ENCODE results near the gene GEMIN7. TPM values are rescaled to one million over a fixed set of nuclear protein-coding genes. Genes with fewer than 3 reads are reported as not detected.

Gene GEMIN7
- total RNA-seq, 1 experiment from 2014 or later = 29.6 TPM

GRCh38 chr19:45140144-45140503 is 61.1 kb downstream of the GEMIN7 start:
- ChIA-PET CTCF (no interaction called here), POLR2A (ENCODE audit: unreplicated experiment) (no interaction called here)
- no peaks in the 10 kb centered on the region for H3K9me3 ChIP-seq (ENCODE audit: insufficient read depth, low read depth)
- no peaks in the 10 kb centered on the region; the same call in 1 of the 2 replicates for H3F3A ChIP-seq (ENCODE audit: insufficient read depth, low read depth)
- TF ChIP-seq EZH2 (IDR thresholded peaks at IDR 0.05; ENCODE audit: low read depth) = no peak
- no peak for TF ChIP-seq CTCF (conservative IDR thresholded peaks at IDR 0.05)
- H4K20me1 ChIP-seq (ENCODE audit: insufficient read depth) = peaks cover 41% of the 10 kb centered on the region
- no peaks in the 10 kb centered on the region for H3K27me3 ChIP-seq (ENCODE audit: insufficient read depth, low read depth)
- DNase-seq = no peak
- H3K36me3 ChIP-seq (ENCODE audit: low read depth) = no peaks in the 10 kb centered on the region
- H3K27ac ChIP-seq = no peak overlapping the region
- BruUV-seq (replicated peaks) = no TSS peak
- no peaks in the 10 kb centered on the region for H3K9me2 ChIP-seq (ENCODE audit: insufficient read depth)
- H3K79me2 ChIP-seq (ENCODE audit: low read depth) = peaks cover 5% of the 10 kb centered on the region; the same call in 1 of the 2 replicates
- no peak overlapping the region for H3K4me3 ChIP-seq
- no peak overlapping the region for H2AFZ ChIP-seq
- no peak overlapping the region for H3K4me2 ChIP-seq
- H3K4me1 ChIP-seq (replicated peaks; ENCODE audit: insufficient read depth) = no peaks in the 10 kb centered on the region
- intact Hi-C loops (cut with micrococcal nuclease; ENCODE audit: unreplicated experiment) = no loop called here

GRCh38 chr19:45140533-45140932 is 61.5 kb downstream of the GEMIN7 start:
- Histone ChIP-seq H3K36me3 (ENCODE audit: low read depth) (no peaks in the 10 kb centered on the region), H2AFZ (no peak overlapping the region), H3K4me3 (no peak overlapping the region), H4K20me1 (ENCODE audit: insufficient read depth) (peaks cover 37% of the 10 kb centered on the region), H3K9me3 (ENCODE audit: insufficient read depth, low read depth) (no peaks in the 10 kb centered on the region), H3K27ac (no peak overlapping the region), H3K4me2 (no peak overlapping the region), H3K9me2 (ENCODE audit: insufficient read depth) (no peaks in the 10 kb centered on the region), H3K79me2 (ENCODE audit: low read depth) (peaks cover 5% of the 10 kb centered on the region; the same call in 1 of the 2 replicates), H3K4me1 (replicated peaks; ENCODE audit: insufficient read depth) (no peaks in the 10 kb centered on the region), H3F3A (ENCODE audit: insufficient read depth, low read depth) (no peaks in the 10 kb centered on the region; the same call in 1 of the 2 replicates), H3K27me3 (ENCODE audit: insufficient read depth, low read depth) (no peaks in the 10 kb centered on the region)
- CTCF ChIA-PET = no interaction called here
- intact Hi-C loops (cut with micrococcal nuclease; ENCODE audit: unreplicated experiment) = no loop called here
- POLR2A ChIA-PET (ENCODE audit: unreplicated experiment) = no interaction called here
- no peak for DNase-seq
- TF ChIP-seq CTCF (conservative IDR thresholded peaks at IDR 0.05) (no peak), EZH2 (IDR thresholded peaks at IDR 0.05; ENCODE audit: low read depth) (no peak)
- BruUV-seq (replicated peaks) = no TSS peak

Other genes starting within 250 kb of the GEMIN7 start
- gene NECTIN2, start 233.0 kb upstream of the GEMIN7 start, total RNA-seq (2021) = 115 and 136 TPM in 2 replicates
- 83.6 and 86.0 TPM in 2 replicates for gene TOMM40, start 188.0 kb upstream of the GEMIN7 start, total RNA-seq (2021)
- gene APOE, start 173.5 kb upstream of the GEMIN7 start, total RNA-seq (2021) = 11.5 and 16.5 TPM in 2 replicates
- gene APOC1, start 164.7 kb upstream of the GEMIN7 start, total RNA-seq (2021) = 27.4 and 31.1 TPM in 2 replicates
- not detected in 2 replicates for gene APOC4, start 137.0 kb upstream of the GEMIN7 start, total RNA-seq (2021)
- not detected in 2 replicates for gene APOC2, start 133.2 kb upstream of the GEMIN7 start, total RNA-seq (2021)
- gene CLPTM1, start 123.9 kb upstream of the GEMIN7 start, total RNA-seq (2021) = 98.2 and 111 TPM in 2 replicates
- gene RELB, start 77.8 kb upstream of the GEMIN7 start, total RNA-seq (2021) = 5.8 and 10.6 TPM in 2 replicates
- 74.1 and 76.8 TPM in 2 replicates for gene CLASRP, start 40.2 kb upstream of the GEMIN7 start, total RNA-seq (2021)
- 3.1 and 3.7 TPM in 2 replicates for gene ZNF296, start 2.8 kb upstream of the GEMIN7 start, total RNA-seq (2021)
- 41.1 and 49.5 TPM in 2 replicates for gene PPP1R37, start 13.9 kb downstream of the GEMIN7 start, total RNA-seq (2021)
- 0.37 and 0.75 TPM in 2 replicates for gene NKPD1, start 81.7 kb downstream of the GEMIN7 start, total RNA-seq (2021)
- gene TRAPPC6A, start 99.0 kb downstream of the GEMIN7 start, total RNA-seq (2021) = 61.6 and 104 TPM in 2 replicates
- 11.5 and 17.8 TPM in 2 replicates for gene BLOC1S3, start 99.5 kb downstream of the GEMIN7 start, total RNA-seq (2021)
- not detected in 2 replicates for gene EXOC3L2, start 166.1 kb downstream of the GEMIN7 start, total RNA-seq (2021)
- gene MARK4, start 172.0 kb downstream of the GEMIN7 start, total RNA-seq (2021) = 49.4 and 85.8 TPM in 2 replicates
- gene CKM, start 243.6 kb downstream of the GEMIN7 start, total RNA-seq (2021) = not detected in 2 replicates